ACC112 (cell line): ENCODE measurements around the gene NOC3L.
A peak's percentile ranks its signal among the peaks of the same experiment; 100 is the strongest.

Source experiments
- H2AFZ ChIP-seq: fragments of 200-600 bp; sonication (generic); one replicate; pipeline ENCODE4 v1.6.0; 2017; ENCODE audit warnings: antibody characterized with exemption, low read length; ENCODE audit not compliant: unreplicated experiment
- H3K27ac ChIP-seq: fragments of 200-600 bp; sonication (generic); 2 replicates; pipeline ENCODE4 v1.5.1; 2014; ENCODE audit warnings: low read depth, mild to moderate bottlenecking, antibody characterized with exemption, low read length, moderate library complexity
- H3K27me3 ChIP-seq: fragments of 200-600 bp; sonication (generic); 2 replicates; pipeline ENCODE4 v1.6.1; 2014; ENCODE audit warnings: mild to moderate bottlenecking, antibody characterized with exemption, low read length, moderate library complexity, mixed read lengths; ENCODE audit not compliant: insufficient read depth
- H3K36me3 ChIP-seq: fragments of 200-600 bp; sonication (generic); 2 replicates; pipeline ENCODE4 v1.6.1; 2016; ENCODE audit warnings: mild to moderate bottlenecking, antibody characterized with exemption, low read length, moderate library complexity, mixed read lengths; ENCODE audit not compliant: insufficient read depth
- H3K4me1 ChIP-seq: fragments of 200-600 bp; sonication (generic); one replicate; pipeline ENCODE4 v1.6.1; 2016; ENCODE audit warnings: low read length, mixed read lengths; ENCODE audit not compliant: insufficient read depth, unreplicated experiment, control insufficient read depth
- H3K4me3 ChIP-seq: fragments of 200-600 bp; sonication (generic); 2 replicates; pipeline ENCODE4 v1.5.1; 2014; ENCODE audit warnings: mild to moderate bottlenecking, low read depth, low read length
- H3K79me2 ChIP-seq: fragments of 200-600 bp; sonication (generic); one replicate; pipeline ENCODE4 v1.6.0; 2016; ENCODE audit warnings: low read length; ENCODE audit not compliant: control insufficient read depth, unreplicated experiment, insufficient read depth

Gene NOC3L, protein sequence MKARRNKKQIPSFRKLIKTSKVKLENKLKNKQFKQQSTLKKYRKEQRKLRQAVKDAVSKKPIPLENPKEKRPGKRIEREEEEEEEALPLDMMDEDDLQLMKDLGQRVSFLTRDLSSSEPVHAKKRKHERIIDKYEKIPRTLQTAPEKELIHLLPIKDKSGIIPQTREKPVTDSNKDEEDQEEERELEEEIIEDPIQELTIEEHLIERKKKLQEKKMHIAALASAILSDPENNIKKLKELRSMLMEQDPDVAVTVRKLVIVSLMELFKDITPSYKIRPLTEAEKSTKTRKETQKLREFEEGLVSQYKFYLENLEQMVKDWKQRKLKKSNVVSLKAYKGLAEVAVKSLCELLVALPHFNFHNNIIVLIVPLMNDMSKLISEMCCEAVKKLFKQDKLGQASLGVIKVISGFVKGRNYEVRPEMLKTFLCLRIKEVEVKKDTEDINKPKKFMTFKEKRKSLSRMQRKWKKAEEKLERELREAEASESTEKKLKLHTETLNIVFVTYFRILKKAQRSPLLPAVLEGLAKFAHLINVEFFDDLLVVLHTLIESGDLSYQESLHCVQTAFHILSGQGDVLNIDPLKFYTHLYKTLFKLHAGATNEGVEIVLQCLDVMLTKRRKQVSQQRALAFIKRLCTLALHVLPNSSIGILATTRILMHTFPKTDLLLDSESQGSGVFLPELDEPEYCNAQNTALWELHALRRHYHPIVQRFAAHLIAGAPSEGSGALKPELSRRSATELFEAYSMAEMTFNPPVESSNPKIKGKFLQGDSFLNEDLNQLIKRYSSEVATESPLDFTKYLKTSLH

DNA sequence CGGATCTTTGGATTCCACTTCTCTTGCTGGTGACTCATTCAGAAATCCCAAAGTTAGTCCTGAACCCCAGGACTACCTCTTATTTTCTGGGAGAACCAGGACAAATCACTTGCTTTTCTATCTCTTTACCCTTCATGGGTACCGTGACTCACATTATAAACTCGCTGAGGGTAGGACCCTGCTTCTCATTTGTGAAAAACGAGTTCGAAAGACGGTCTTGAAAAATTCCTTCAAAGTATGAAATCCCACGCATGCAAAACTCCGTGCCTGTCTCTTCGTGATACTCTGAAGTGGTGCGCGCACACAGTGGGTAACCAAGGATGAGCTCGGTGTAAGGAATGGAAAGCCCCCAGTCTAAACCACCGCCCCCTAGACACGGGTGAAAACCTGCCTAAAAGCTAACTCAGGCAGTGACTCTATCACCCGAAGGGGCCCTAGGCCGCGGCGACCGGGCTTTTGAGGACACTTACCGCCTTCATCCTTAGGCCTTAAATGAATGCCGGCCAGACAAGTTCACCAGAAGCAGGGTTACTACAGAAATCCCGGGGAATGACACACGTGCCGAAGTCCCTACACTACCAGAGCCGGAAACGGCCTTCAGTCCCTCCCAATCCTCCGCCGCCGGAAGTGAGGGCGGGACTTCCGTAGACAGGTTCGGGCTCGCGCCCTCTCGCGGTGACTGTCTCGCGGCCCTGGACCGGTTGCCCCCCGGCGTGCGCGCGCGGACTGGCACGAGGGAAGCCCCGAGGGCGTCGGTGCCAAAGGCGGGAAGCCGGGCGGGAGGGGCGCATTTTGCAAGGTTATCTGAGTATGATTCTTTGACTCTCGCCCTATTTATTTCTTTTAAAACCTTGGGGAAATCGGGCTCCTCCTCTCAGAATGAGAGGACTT, at the start of gene NOC3L:
Gene NOC3L (minus strand): TSS at position 580 of the 891 bp plus-strand sequence. CDS start 101 bp downstream, at position 479.
- Histone ChIP-seq H3K36me3 (peaks cover 4% of the 10 kb centered on the region; the same call in 1 of the 2 replicates), H3K27me3 (no peaks in the 10 kb centered on the region), H2AFZ (peak within 1 kb of the TSS; percentile 85), H3K4me1 (peaks cover 10% of the 10 kb centered on the region), H3K79me2 (peaks cover 38% of the 10 kb centered on the region), H3K4me3 (peak within 1 kb of the TSS; percentile 78), H3K27ac (peak within 1 kb of the TSS; percentile 72)

GRCh38 chr10:94412449-94412848, 49.7 kb upstream of the NOC3L start:
- H2AFZ ChIP-seq, result no peak overlapping the region
- H3K4me1 ChIP-seq, result peaks cover 4% of the 10 kb centered on the region
- H3K27me3 ChIP-seq, result no peaks in the 10 kb centered on the region
- H3K4me3 ChIP-seq, result no peak overlapping the region
- peaks cover 66% of the 10 kb centered on the region for H3K79me2 ChIP-seq
- H3K36me3 ChIP-seq, result no peaks in the 10 kb centered on the region
- H3K27ac ChIP-seq, result no peak overlapping the region

- no peak overlapping the region for H3K4me3 ChIP-seq
- peaks cover 7% of the 10 kb centered on the region for H3K4me1 ChIP-seq
- H3K27me3 ChIP-seq, result no peaks in the 10 kb centered on the region
- H3K27ac ChIP-seq, result no peak overlapping the region
- no peaks in the 10 kb centered on the region for H3K36me3 ChIP-seq
- no peak overlapping the region for H2AFZ ChIP-seq
- peaks cover 76% of the 10 kb centered on the region for H3K79me2 ChIP-seq
Observed at GRCh38 chr10:94411304-94411703, 48.6 kb upstream of the NOC3L start.

GRCh38 chr10:94409021-94409657, 46.4 kb upstream of the NOC3L start:
- H3K27ac ChIP-seq, result no peak overlapping the region
- peaks cover 77% of the 10 kb centered on the region for H3K79me2 ChIP-seq
- no peak overlapping the region for H3K4me3 ChIP-seq
- no peaks in the 10 kb centered on the region for H3K36me3 ChIP-seq
- H3K4me1 ChIP-seq, result peaks cover 11% of the 10 kb centered on the region
- H3K27me3 ChIP-seq, result no peaks in the 10 kb centered on the region
- H2AFZ ChIP-seq, result no peak overlapping the region

DNA sequence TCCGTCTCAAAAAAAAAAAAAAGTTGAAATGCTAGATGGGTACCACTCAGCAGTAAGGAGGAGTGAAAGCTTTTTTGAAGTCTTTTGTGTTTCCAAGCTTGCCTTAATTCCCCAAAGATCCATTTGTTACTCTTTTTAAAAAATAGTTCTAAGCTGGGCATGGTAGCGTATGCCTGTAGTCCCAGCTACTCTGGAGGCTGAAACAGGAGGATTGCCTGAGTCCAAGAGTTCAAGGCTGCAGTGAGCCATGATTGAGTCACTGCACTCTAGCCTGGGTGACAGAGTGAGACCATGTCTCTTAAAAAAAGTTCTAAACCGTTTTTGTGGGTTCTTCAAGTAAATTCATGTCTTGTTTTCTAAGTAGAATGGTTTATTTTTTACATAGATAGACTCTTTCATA, 44.9 kb upstream of the NOC3L start:
- Histone ChIP-seq H2AFZ (no peak overlapping the region), H3K27ac (no peak overlapping the region), H3K4me3 (no peak overlapping the region), H3K36me3 (no peaks in the 10 kb centered on the region), H3K79me2 (peaks cover 74% of the 10 kb centered on the region), H3K27me3 (no peaks in the 10 kb centered on the region), H3K4me1 (peaks cover 11% of the 10 kb centered on the region)

DNA sequence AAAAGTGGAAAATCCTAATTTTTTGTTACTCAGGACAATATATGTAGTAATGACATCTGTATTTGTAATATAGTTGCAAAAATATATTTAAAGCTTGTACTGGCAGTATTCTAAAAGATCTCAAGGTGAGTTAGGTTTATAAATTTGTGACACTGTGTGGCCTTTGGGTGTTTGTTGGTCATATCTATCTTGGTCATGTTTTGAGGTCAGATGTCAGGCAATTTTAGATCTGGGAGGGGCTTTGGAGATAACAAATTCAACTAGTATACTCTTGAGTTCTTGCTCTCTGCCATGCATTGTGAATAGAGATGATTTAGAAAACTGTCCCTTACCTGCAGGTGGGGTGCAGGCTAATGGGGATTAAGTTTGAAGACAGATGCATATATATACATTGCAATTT, 42.7 kb upstream of the NOC3L start:
- Histone ChIP-seq H3K4me1 (peaks cover 7% of the 10 kb centered on the region), H3K27ac (no peak overlapping the region), H3K79me2 (peaks cover 56% of the 10 kb centered on the region), H3K4me3 (peak overlapping the region; percentile 91), H3K36me3 (no peaks in the 10 kb centered on the region), H3K27me3 (no peaks in the 10 kb centered on the region), H2AFZ (no peak overlapping the region)

DNA sequence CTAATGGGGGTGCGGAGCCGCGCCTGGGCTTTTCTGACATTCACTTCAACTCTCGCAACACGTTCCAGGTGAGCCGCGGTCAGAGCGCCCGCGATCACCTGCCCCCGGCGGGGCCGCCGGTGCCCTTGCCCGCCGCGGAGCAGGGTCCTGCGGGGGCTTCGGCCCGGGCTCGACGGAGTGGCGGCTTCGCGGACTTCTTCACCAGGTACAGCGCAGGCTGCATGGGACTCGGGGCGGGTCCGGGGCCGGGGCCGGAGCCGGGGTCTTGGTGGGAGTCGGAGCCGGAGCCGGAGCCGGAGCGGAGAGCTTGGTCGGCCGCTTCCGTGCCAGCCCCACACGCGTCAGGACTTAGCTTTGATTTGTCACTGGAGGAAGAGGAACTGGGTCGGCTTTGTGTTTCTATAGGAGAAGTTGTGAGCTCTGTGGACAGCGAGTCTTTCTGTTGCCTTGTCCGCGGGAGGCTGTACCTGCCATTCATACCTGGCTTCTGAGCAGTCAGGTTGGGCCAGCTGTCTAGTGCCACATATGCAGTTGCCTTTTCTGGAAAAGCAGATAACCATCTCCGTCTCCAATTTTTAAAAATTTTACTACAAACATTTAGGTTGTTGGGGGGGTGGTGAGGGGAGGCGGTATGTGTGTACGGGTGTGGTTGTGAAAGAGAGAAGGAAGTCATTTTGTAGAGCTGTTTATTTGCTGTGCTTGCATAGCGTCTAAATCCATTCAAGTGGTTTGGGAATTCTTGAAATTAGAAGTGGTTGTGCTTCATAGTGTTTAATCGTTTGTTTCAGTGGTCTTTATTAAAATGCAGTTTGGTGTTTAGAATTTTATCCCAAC, 40.9 kb upstream of the NOC3L start:
- no peaks in the 10 kb centered on the region for H3K27me3 ChIP-seq
- H2AFZ ChIP-seq, result peak overlapping the region; percentile 80
- peak overlapping the region; percentile 91 for H3K4me3 ChIP-seq
- peaks cover 48% of the 10 kb centered on the region for H3K79me2 ChIP-seq
- peak overlapping the region; percentile 73 for H3K27ac ChIP-seq
- H3K4me1 ChIP-seq, result peaks cover 7% of the 10 kb centered on the region
- H3K36me3 ChIP-seq, result no peaks in the 10 kb centered on the region

DNA sequence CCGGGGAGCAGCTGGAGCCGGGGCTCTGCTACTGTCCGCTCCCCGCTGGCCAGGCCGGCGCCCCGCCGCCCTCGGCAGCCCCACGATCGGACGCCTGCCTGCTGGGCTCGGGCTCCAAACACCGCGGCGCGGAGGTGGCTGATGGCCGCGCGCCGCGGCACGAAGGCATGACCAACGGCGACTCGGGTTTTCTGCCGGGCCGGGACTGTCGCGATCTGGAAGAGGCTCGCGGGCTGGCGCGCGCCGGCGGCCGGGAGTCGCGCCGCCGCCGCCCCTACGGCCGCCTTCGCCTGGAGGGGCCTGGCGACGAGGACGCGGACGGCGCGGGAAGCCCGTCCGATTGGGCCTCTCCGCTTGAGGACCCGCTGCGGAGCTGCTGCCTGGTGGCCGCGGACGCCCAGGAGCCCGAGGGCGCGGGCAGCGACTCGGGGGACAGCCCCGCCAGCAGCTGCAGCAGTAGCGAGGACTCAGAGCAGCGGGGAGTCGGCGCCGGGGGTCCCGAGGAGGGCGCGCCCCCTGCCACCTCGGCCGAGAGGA, 40.2 kb upstream of the NOC3L start:
- H3K4me3 ChIP-seq, result peak overlapping the region; percentile 91
- H3K27ac ChIP-seq, result peak overlapping the region; percentile 73
- no peaks in the 10 kb centered on the region for H3K27me3 ChIP-seq
- H2AFZ ChIP-seq, result peak overlapping the region; percentile 80
- no peaks in the 10 kb centered on the region for H3K36me3 ChIP-seq
- peaks cover 44% of the 10 kb centered on the region for H3K79me2 ChIP-seq
- H3K4me1 ChIP-seq, result peaks cover 12% of the 10 kb centered on the region

DNA sequence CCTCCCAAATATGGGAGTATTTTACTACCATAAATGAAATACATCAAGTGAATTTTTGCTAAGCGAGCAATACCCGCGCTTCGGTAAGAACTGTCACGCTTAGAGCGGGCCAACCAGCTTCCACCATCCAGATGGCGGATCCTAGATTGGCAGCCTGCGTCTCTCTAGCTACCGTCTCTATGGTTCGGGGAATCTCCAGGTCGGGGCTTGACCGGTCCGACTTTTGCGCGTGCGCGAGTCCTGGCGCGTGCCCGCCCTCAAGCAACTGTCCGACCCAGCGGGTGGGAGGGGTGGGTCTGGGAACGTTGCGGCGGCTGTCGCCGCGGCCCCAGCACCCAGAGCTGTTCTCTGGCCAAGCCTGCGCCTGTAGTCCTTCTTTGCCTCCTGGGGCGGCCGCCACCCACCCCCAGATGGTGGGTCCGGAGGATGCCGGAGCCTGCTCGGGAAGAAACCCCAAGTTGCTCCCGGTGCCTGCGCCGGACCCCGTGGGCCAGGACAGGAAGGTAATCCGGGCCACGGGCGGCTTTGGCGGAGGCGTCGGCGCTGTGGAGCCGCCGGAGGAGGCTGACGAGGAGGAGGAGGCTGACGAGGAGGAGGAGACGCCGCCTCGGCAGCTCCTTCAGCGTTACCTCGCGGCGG, 39.6 kb upstream of the NOC3L start, which contains the start of gene TBC1D12:
Gene TBC1D12 (plus strand): TSS at position 338 of the 639 bp plus-strand sequence. CDS start 73 bp downstream, at position 411.
- Histone ChIP-seq H3K4me1 (peaks cover 18% of the 10 kb centered on the region), H2AFZ (peak within 1 kb of the TSS; percentile 100), H3K79me2 (peaks cover 38% of the 10 kb centered on the region), H3K4me3 (peak within 1 kb of the TSS; percentile 91), H3K36me3 (no peaks in the 10 kb centered on the region), H3K27ac (peak within 1 kb of the TSS; percentile 73), H3K27me3 (no peaks in the 10 kb centered on the region)
